GM21526 (cell line): ENCODE results near the gene ATP5F1E.
"Not testable (repeated sequence)": the region's sequence is repeated elsewhere in the genome, so short reads cannot be mapped to it uniquely, and the experiment has no call there.

Source experiments
- ATAC-seq: cut with Tn5 transposase; IDR thresholded peaks from one replicate; pipeline ENCODE4 v1.9.1; 2021; ENCODE audit warnings: moderate library complexity; ENCODE audit not compliant: unreplicated experiment, low FRiP score

The ATP5F1E gene

DNA sequence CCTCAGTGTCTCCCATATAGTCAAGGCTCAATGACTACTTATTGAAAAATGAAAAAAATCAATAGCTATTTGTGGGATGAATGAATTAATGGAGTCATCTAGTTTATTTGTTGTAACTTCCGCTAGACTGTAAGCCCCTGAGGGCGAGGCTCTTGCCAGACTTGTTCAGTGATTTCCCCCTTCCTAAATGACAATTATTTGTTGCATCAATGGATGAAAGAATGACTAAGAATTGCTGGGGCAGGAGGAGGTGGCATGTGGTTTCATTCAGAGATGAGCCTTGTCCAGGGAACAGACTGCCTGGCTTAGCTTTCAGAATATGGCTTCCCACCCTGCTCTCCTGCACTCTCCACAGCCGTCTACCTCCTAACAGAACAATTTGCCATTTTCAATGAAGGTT, 11.6 kb upstream of the ATP5F1E start:
- no peak for ATAC-seq

DNA sequence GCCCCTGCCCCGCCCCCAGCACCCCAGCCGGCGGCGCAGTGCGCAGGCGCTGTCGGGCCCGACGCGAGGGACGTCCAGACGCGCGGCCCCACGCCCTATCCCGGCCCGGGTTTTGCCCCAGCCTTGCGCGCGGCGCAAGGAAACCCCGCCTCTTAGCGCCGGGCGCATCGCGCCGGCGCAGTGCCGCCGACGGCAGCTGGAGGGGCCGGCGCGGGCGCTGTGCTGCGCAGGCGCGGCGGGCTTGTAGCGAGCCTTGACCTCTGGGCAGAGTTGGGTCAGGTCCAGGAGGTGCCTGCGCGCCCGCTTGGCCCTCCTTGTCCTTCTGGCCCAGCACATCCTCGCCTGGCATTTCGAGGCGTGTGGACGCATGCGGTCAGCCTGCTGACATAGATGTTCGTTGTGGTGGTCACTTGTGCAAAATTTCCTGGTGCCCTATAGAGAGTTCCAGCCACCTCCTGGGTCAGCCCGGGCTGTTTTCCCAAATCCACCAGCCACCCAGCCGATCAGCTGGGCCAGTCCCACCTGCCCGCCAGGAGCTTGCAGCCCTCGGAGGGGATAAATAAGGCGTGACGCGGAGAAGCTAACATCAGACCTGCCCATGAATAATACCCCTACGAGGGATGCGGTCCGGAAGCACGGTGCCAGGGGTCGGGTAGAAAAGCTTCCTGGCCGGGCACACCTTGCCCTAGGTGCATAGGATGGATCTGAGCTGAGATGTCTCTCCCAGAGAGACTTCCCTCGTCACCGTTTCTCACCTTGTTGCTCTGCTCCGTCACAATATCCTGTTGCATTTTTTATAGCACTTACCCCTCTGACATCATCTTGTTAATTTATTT, 10.9 kb upstream of the ATP5F1E start:
- peak; percentile 86 for ATAC-seq

DNA sequence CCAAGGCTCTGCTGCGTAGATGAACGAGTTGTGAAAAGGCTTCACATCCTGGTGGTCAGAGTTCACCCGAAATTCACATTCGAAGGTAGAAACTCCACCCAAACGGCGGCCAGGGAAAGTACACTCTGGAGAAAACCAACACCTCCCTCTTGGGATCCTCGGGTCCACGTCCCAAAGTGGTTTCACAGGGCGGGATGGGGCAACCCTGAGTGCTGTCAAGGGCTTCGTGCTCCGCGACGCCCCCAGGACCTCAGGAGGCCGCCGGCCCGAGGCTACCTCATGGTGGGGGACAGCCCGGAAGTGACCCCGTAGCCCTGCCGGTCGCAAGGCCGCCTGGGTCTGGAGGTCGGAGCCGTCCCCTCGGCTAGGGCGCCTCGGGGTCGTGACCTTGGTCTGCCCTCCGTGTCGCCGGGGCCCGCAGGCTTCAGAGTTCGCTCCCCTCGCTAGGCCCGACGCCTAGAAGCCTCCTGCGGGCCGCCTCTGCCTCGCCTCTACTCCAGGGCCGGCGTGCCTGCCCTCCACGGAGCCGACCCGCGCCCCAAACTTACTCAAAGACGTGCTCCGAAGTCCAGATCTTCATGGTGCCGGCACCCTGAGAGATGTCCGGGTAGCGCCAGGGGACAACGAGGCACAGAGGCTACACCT, 10.1 kb upstream of the ATP5F1E start, which contains the start of gene PRELID3B:
Gene PRELID3B (minus strand): TSS at position 636 of the 645 bp plus-strand sequence. CDS start 56 bp downstream, at position 580.
- peak; percentile 31 for ATAC-seq

DNA sequence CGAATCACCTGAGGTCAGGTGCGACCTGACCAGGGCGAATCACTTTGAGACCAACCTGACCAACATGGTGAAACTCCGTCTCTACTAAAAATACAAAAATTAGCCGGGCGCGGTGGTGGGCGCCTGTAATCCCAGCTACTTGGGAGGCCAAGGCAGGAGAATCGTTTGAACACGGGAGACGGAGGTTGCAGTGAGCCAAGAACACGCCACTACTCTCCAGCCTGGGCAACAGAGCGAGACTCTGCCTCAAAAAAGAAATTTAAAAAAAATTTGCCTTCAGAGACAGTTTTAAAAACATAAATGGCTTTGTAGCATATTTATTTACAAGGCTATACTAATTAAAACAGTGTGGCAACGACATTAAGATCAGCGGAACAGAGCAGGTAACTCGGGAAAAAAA, 9.4 kb upstream of the ATP5F1E start:
- not testable (repeated sequence) for ATAC-seq

GRCh38 chr20:59040667-59041066, 8.5 kb upstream of the ATP5F1E start:
- no peak for ATAC-seq

DNA sequence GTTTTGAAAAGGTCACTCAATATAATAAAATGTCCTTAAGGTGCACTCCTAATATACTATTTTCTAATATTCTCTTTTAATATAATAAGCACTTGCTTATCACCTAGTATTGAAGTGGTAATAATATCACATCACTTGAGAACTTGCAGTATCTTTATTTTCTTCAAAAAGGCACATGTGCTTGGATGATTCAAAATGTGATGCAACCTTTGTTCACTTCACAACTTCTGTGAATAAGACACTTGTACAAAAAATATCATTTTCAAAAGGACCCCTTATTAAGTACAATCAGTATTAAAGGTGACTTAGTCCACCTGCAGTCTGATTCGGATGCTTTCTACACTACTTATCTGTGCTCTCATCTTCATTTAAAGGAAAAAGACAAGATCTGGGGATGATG, 7.1 kb upstream of the ATP5F1E start:
- ATAC-seq = no peak

DNA sequence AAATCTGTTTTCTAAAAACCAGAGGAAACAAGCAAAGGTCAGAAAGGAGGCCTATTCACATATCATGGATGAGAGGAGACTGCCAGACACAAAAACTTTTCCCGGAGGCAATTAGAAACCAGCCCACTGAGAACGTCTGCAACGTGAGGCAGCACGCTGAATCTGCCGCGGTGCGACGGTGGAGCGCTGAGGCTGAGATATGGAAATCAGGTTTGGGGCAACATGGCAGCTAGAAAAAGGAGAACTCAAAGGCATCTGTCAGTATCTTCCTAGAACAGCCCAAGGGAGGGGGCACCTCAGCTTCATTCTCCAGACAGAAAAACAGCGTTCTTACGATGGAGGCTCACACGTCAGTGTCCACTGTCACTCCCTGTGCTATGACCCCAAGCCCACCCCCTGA, 5.3 kb upstream of the ATP5F1E start:
- no peak for ATAC-seq

DNA sequence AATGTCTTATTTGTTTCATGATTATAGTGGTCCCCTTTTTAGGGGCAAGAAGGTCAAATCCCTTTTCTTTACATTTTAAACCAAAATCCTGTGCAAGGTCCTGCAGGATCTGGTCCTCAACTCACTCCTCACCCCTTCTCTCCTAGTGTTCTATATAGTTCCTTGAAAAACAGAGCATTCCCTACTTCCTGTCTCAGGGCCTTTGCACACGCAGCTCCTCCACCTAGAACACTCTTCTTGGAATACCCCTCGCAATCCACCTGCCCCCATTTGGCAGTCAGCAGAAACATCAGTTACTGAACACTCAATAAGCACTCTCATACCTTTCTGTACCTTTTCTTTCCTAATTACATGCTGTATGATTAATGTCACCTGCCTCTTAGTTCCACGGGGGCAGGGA, 3.2 kb upstream of the ATP5F1E start:
- ATAC-seq = no peak

DNA sequence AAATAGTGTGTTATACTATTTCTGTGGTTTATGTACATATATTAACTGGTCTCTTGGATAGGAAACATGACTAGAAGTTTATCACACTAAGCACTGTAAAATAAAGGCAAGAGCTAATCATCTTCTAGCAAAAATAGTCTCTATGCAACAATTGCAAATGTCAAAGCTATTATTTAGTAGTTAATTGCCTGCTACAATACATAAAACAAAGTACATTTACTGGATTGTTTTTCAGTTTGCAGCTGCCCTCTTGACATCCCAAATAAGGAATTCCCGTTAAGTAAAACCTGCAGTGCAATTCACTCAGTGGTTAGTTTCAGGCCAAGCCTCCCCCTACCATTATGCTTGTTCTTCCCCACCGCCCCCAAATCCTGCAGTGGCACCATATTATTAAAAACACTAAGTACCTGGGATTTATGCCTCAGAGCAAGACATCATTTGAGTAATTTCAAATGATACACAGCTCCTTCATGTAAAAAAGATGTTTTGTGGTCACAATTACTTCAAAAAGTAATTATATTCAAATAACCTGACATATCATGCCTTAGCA, 1.6 kb upstream of the ATP5F1E start:
- no peak for ATAC-seq

DNA sequence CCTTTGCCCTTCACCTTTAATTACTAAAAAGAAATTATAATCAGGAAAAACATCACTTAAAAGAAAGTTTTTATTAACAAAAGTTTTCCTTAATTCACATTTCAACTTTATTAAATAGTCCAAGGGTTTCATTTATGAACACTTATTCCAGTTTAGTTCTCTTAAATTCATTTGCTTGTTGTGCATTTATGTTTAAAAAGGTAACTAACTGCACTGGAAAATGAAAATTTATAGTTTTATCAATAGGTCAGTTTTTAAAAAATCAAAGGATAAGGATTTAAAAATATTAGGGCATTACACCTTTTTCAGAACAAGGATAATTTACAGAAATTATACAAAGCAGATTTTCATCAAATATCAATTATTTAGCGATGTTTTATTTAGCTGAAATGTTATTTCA, 958 bp upstream of the ATP5F1E start:
- no peak for ATAC-seq

GRCh38 chr20:59032713-59033059, 551 bp upstream of the ATP5F1E start:
- ATAC-seq = no peak

DNA sequence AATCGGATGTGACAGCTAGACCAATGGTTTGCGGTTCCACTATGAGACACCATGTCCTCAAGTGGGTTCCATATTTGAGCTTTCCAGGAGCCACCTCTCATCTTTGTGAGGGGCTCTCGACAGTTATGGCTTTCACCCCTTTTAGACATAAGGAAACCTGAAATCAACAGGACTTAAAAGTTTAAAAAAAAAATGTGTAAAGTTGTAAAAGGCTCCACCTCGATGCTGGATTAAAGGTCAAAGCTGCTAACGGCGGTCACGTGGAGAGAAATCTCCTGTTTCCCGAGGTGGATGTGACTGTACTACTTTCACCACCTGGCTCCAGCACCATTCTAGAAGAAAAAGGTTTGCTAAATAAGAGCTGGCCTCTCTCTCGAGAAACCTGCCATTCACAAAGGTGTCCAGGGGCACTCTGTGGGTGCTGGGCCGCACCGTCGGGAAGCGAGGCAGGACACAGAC, 542 bp downstream of the ATP5F1E start:
- no peak for ATAC-seq

DNA sequence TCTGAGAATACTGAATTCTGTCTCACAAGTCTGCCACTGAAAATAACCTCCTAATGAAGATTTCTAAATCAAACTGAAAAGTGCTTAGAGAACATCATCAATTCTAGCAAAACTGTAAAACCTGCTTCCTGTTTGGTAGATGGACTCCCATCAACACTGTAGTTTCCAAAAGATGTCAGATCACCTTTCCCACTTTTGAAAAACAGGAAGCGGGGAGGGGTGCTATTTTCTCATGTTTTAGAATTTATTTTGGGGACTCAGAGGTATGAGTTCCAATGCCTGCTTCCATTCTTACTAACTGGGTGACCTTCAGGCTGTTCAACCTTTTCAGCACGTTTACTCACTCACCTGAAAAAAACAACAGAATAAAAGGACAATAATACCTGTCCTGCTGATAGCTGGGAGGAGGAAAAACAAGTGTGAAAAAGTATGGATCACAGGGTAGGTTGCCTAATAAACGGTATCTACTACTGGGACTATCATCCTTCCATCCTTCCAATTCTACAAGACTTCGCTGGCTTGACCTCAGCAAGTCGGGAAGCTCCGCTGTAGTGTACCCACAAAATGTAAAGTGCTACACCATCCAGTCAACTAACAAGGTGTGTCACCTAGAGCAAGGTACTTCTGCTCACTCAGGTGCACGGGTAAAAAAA, 1.1 kb downstream of the ATP5F1E start:
- no peak for ATAC-seq

DNA sequence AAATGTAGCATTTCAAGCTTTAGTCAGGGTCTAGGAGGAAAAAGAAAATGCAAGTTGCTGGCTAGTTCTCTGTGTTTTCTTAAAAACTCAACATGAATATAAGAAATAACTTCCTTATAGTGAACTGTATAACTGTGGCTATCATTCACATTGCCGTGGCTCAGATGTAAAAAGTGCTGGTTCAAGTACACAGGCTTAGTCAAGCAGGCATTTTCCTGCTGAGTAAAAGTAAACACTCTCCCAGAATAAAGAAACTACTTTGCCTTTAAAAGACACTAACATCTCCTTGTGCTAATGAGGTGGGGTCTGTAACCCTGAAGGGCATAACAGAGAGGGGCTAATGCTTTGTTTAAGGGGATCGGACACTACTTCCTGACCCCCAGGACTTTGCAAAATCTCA, 3.3 kb downstream of the ATP5F1E start:
- no peak for ATAC-seq

DNA sequence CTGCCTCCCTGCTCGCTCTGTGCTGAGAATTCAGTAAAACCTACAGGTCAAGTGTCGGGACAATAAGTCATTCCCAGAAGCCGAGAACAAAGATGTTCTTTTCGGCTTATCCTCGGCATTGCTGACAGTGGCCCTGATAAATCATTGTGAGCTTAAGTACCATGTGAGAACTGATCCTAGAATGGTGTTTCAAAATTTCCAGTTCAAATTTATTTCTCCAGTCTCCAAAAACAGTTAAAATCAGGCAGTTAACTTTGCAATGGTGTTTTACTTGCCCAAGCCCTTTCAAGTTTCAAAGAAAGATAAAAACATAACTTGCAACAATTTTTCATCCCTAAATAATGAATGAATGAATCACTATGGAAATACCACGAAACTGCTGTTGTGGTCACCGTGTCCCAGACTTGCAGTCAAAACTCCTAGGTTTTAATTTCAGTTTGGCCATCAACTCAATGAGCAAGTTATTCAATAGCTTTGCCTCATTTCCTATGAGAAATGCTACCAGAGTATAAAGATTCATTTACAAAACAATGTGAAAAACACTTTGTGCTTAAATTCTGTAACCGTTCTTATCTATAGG, 4.3 kb downstream of the ATP5F1E start:
- ATAC-seq = no peak

DNA sequence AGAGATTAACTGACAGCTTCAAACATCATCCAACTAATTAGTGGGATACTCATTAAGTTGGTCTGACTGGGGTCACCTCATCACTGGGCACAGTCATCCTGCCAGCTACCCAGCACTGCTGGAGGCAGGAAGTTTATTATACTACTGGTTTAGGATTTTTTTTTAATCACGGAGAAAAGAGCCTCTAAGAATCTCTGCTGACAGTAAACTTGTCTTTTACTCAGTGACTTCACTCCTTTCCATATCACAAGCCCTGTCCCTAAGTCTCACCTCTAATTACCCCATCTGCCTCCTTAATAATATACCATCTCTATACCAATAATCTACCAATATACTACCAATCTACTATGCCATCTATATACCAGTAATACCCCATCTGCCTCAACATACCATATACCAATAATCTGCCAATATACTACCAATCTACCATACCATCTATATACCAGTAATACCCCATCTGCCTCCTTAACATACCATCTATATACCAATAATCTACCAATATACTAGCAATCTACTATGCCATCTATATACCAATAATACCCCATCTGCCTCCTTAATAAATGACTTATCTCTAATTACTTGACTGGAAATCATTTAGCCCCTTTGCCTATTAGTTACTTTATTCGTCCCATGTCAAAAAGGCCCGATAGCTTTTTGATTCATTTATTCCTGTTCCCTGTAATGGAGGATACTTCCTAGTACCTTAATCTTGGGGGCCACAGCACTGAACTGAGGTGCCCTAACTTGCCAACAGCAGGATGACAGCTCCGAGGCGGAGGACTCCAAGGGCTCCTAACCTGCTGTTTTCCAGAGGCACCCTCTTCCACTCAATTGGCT, 5.0 kb downstream of the ATP5F1E start:
- ATAC-seq = no peak

DNA sequence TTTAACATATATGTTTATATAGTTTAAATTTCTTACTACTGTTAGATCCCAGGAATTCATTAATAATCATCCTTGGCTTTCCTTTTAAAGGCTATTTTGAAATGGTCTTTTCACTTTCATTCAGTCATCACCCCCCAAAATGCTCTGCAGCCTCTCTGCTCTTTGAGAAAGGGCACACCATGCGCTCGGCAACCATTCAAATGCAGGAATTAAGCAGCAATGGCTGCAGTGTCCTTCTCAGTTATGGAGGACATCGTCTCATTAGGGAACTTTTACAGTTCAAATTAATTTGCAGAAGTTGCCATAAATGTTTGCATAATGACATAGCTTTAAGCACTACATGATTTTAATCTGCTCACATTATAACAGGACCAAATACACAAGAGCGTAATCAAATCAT, 6.6 kb downstream of the ATP5F1E start:
- no peak for ATAC-seq

GRCh38 chr20:59025086-59025485, 7.0 kb downstream of the ATP5F1E start:
- no peak for ATAC-seq

DNA sequence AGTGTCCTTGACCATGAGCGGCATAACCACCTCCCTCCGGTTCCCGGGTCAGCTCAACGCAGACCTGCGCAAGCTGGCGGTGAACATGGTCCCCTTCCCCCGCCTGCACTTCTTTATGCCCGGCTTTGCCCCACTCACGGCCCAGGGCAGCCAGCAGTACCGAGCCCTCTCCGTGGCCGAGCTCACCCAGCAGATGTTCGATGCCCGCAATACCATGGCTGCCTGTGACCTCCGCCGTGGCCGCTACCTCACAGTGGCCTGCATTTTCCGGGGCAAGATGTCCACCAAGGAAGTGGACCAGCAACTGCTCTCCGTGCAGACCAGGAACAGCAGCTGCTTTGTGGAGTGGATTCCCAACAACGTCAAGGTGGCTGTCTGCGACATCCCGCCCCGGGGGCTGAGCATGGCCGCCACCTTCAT, 8.0 kb downstream of the ATP5F1E start:
- ATAC-seq = no peak

DNA sequence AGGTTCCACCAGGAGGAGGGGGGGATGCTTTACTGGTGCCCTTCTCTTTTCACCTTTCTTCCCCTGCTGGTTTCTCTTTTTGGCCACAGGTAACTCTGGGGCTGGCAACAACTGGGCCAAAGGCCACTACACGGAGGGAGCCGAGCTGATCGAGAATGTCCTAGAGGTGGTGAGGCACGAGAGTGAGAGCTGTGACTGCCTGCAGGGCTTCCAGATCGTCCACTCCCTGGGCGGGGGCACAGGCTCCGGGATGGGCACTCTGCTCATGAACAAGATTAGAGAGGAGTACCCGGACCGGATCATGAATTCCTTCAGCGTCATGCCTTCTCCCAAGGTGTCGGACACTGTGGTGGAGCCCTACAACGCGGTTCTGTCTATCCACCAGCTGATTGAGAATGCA, 8.5 kb downstream of the ATP5F1E start:
- no peak for ATAC-seq
